MM.1S (cell line): ENCODE data around the gene STAP2.
A peak's percentile ranks its signal among the peaks of the same experiment; 100 is the strongest.

Experiments
- DNase-seq: peaks from one replicate; pipeline ENCODE4 v3.0.0-alpha.2; 2015
- H2AFZ ChIP-seq: fragments of 300-600 bp; sonication (generic); 2 replicates; pipeline ENCODE4 v1.6.0; 2016; ENCODE audit warnings: antibody characterized with exemption, low read length
- H3F3A ChIP-seq: fragments of 300-600 bp; sonication (generic); 2 replicates; pipeline ENCODE4 v1.6.1; 2016; ENCODE audit warnings: mild to moderate bottlenecking, antibody characterized with exemption, low read length, moderate library complexity, mixed read lengths; ENCODE audit not compliant: insufficient read depth
- H3K27ac ChIP-seq: fragments of 300-600 bp; sonication (generic); 2 replicates; pipeline ENCODE4 v1.5.1; 2016; ENCODE audit warnings: mild to moderate bottlenecking, low read length
- H3K27me3 ChIP-seq: fragments of 300-600 bp; sonication (generic); replicated peaks from 2 replicates; pipeline ENCODE4 v1.6.0; 2016; ENCODE audit warnings: low read length; ENCODE audit not compliant: insufficient read depth
- H3K36me3 ChIP-seq: fragments of 300-600 bp; sonication (generic); replicated peaks from 2 replicates; pipeline ENCODE4 v1.6.1; 2016; ENCODE audit warnings: mild to moderate bottlenecking, low read length, mixed read lengths; ENCODE audit not compliant: insufficient read depth
- H3K4me1 ChIP-seq: fragments of 300-600 bp; sonication (generic); 2 replicates; pipeline ENCODE4 v1.6.1; 2016; ENCODE audit warnings: low read length, mixed read lengths
- H3K4me2 ChIP-seq: fragments of 300-600 bp; sonication (generic); 2 replicates; pipeline ENCODE4 v1.6.0; 2016; ENCODE audit warnings: low read depth, low read length
- H3K4me3 ChIP-seq: fragments of 300-600 bp; sonication (generic); 2 replicates; pipeline ENCODE4 v1.5.1; 2016; ENCODE audit warnings: low read length, mixed read lengths
- H3K79me2 ChIP-seq: fragments of 300-600 bp; sonication (generic); 2 replicates; pipeline ENCODE4 v1.6.1; 2016; ENCODE audit warnings: mixed run types, low read length, mixed read lengths
- H3K9ac ChIP-seq: fragments of 300-600 bp; sonication (generic); 2 replicates; pipeline ENCODE4 v1.6.1; 2016; ENCODE audit warnings: low read length, mixed read lengths
- H3K9me2 ChIP-seq: fragments of 300-600 bp; sonication (generic); replicated peaks from 2 replicates; pipeline ENCODE4 v1.6.1; 2016; ENCODE audit warnings: mild to moderate bottlenecking, low read length, mixed read lengths; ENCODE audit not compliant: insufficient read depth
- H3K9me3 ChIP-seq: fragments of 300-600 bp; sonication (generic); replicated peaks from 2 replicates; pipeline ENCODE4 v1.6.1; 2016; ENCODE audit warnings: mild to moderate bottlenecking, low read length, mixed read lengths; ENCODE audit not compliant: insufficient read depth
- H4K20me1 ChIP-seq: fragments of 300-600 bp; sonication (generic); 2 replicates; pipeline ENCODE4 v1.6.1; 2016; ENCODE audit warnings: mild to moderate bottlenecking, low read length, moderate library complexity, mixed read lengths; ENCODE audit not compliant: insufficient read depth
- EZH2 ChIP-seq: fragments of 300-600 bp; sonication (generic); optimal IDR thresholded peaks from 2 replicates; pipeline ENCODE3; 2017; ENCODE audit warnings: low read depth, mild to moderate bottlenecking, antibody characterized with exemption, low read length, mixed read lengths
- EZH2phosphoT487 ChIP-seq: fragments of 300-600 bp; sonication (generic); IDR thresholded peaks from 2 replicates; pipeline ENCODE4 v1.6.1; 2018; ENCODE audit warnings: antibody characterized with exemption, low read length
- TF ChIP-seq, protein P1 (sequence below): fragments of 300-600 bp; sonication (generic); IDR thresholded peaks from 2 replicates; pipeline ENCODE4 v1.5.1; 2016; ENCODE audit warnings: antibody characterized with exemption, low read length, mixed read lengths

Gene STAP2

DNA sequence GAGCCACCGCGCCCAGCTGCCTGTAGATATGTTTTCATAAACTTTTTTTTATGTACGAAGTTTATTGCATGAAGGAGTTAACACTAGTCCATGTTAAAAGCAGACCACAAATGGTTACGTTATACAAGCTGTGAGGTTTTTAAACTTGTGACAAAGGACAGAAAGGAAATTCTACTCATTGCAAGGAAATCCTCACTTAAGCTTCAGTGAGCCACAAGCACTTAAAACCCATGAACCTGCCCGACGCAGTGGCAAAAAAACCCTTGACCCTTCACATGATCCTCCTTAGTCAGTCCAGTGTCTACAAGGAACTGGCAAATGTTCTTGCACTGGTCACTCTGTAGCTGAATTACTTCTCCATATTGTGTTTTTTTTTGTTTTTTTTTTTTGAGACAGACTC, 8.9 kb upstream of the STAP2 start:
- peaks cover 6% of the 10 kb centered on the region for H3K79me2 ChIP-seq
- H3K4me2 ChIP-seq: no peak overlapping the region
- no peak overlapping the region for H3K4me3 ChIP-seq
- H3K27ac ChIP-seq: no peak overlapping the region
- peaks cover 3% of the 10 kb centered on the region; the same call in 1 of the 2 replicates for H3F3A ChIP-seq
- H2AFZ ChIP-seq: no peak overlapping the region
- no peaks in the 10 kb centered on the region for H3K27me3 ChIP-seq
- TF ChIP-seq EZH2phosphoT487: no peak
- TF ChIP-seq, protein P1, sequence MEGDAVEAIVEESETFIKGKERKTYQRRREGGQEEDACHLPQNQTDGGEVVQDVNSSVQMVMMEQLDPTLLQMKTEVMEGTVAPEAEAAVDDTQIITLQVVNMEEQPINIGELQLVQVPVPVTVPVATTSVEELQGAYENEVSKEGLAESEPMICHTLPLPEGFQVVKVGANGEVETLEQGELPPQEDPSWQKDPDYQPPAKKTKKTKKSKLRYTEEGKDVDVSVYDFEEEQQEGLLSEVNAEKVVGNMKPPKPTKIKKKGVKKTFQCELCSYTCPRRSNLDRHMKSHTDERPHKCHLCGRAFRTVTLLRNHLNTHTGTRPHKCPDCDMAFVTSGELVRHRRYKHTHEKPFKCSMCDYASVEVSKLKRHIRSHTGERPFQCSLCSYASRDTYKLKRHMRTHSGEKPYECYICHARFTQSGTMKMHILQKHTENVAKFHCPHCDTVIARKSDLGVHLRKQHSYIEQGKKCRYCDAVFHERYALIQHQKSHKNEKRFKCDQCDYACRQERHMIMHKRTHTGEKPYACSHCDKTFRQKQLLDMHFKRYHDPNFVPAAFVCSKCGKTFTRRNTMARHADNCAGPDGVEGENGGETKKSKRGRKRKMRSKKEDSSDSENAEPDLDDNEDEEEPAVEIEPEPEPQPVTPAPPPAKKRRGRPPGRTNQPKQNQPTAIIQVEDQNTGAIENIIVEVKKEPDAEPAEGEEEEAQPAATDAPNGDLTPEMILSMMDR: no peak
- TF ChIP-seq EZH2: no peak
- DNase-seq: no peak
- no peak overlapping the region for H3K9ac ChIP-seq
- no peaks in the 10 kb centered on the region for H3K36me3 ChIP-seq
- H4K20me1 ChIP-seq: no peaks in the 10 kb centered on the region
- H3K4me1 ChIP-seq: peaks cover 6% of the 10 kb centered on the region; the same call in 1 of the 2 replicates
- no peaks in the 10 kb centered on the region for H3K9me3 ChIP-seq
- H3K9me2 ChIP-seq: no peaks in the 10 kb centered on the region

DNA sequence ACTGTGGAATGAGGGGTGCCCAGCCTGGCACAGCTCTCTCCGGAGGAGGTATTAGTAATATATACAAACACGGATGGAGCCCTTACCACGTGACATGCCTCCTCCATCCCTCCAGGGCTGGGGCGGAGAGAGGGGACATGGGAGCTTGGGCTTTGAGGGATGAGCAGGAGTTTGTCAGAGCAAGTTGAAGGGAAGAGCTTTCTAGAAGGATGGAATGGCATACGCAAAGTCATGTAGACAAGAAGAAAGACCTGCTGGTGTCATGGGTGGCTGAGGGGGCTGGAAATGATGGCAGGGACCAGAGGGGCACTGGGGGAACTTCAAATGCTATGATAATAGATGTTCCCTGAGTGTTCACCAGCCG, 7.4 kb upstream of the STAP2 start:
- no peak overlapping the region for H3K4me3 ChIP-seq
- no peaks in the 10 kb centered on the region for H3K27me3 ChIP-seq
- H3K9me2 ChIP-seq: no peaks in the 10 kb centered on the region
- H3K79me2 ChIP-seq: peaks cover 6% of the 10 kb centered on the region
- H3K9me3 ChIP-seq: no peaks in the 10 kb centered on the region
- no peaks in the 10 kb centered on the region for H4K20me1 ChIP-seq
- H3K9ac ChIP-seq: no peak overlapping the region
- H3K36me3 ChIP-seq: no peaks in the 10 kb centered on the region
- peaks cover 3% of the 10 kb centered on the region; the same call in 1 of the 2 replicates for H3F3A ChIP-seq
- peaks cover 6% of the 10 kb centered on the region; the same call in 1 of the 2 replicates for H3K4me1 ChIP-seq
- no peak for DNase-seq
- no peak overlapping the region for H3K27ac ChIP-seq
- no peak overlapping the region for H3K4me2 ChIP-seq
- no peak for TF ChIP-seq EZH2phosphoT487
- TF ChIP-seq EZH2: no peak
- TF ChIP-seq, protein P1: no peak
- H2AFZ ChIP-seq: no peak overlapping the region

DNA sequence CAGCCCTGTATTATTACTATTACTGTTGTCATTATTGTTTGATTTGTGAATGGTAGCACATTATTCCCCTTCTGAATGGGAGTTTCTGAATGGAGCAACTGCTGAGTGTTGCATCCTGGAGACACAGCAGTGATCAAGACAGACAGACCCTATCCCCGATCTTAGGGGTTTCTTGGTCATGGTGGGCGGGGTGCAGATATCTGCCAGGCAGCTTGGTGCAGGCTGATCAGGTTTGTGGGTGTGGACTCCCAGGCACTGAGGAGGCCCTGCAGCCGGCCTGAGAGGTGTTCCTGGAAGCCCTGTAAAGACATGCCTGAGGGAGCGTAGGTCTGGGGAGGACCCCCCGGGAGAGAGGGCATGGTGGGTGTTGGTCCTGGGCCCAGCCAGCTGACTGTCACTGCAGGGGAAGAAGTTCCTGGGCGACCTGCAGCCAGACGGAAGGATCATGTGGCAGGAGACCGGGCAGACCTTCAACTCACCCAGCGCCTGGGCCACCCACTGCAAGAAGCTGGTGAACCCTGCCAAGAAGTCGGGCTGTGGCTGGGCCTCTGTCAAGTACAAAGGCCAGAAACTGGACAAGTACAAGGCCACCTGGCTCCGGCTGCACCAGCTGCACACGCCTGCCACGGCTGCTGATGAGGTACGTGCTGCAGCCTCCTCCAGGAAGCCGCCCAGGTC, 6.9 kb upstream of the STAP2 start:
- peaks cover 6% of the 10 kb centered on the region; the same call in 1 of the 2 replicates for H3K4me1 ChIP-seq
- peaks cover 3% of the 10 kb centered on the region; the same call in 1 of the 2 replicates for H3F3A ChIP-seq
- H4K20me1 ChIP-seq: no peaks in the 10 kb centered on the region
- no peak for TF ChIP-seq EZH2phosphoT487
- TF ChIP-seq, protein P1: no peak
- TF ChIP-seq EZH2: no peak
- no peaks in the 10 kb centered on the region for H3K36me3 ChIP-seq
- H3K9ac ChIP-seq: no peak overlapping the region
- no peak overlapping the region for H3K4me3 ChIP-seq
- no peak overlapping the region for H3K4me2 ChIP-seq
- peak; percentile 2 for DNase-seq
- H3K9me2 ChIP-seq: no peaks in the 10 kb centered on the region
- H2AFZ ChIP-seq: no peak overlapping the region
- H3K9me3 ChIP-seq: no peaks in the 10 kb centered on the region
- H3K27ac ChIP-seq: no peak overlapping the region
- no peaks in the 10 kb centered on the region for H3K27me3 ChIP-seq
- H3K79me2 ChIP-seq: peaks cover 6% of the 10 kb centered on the region
